ENCODE data around the gene CAND1.

GRCh38 chr12:67290378-67290777 lies 21.2 kb downstream of the CAND1 start:
- no peak for TF ChIP-seq SP1 (IDR thresholded peaks at IDR 0.05)
- TF ChIP-seq, protein P1, sequence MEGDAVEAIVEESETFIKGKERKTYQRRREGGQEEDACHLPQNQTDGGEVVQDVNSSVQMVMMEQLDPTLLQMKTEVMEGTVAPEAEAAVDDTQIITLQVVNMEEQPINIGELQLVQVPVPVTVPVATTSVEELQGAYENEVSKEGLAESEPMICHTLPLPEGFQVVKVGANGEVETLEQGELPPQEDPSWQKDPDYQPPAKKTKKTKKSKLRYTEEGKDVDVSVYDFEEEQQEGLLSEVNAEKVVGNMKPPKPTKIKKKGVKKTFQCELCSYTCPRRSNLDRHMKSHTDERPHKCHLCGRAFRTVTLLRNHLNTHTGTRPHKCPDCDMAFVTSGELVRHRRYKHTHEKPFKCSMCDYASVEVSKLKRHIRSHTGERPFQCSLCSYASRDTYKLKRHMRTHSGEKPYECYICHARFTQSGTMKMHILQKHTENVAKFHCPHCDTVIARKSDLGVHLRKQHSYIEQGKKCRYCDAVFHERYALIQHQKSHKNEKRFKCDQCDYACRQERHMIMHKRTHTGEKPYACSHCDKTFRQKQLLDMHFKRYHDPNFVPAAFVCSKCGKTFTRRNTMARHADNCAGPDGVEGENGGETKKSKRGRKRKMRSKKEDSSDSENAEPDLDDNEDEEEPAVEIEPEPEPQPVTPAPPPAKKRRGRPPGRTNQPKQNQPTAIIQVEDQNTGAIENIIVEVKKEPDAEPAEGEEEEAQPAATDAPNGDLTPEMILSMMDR (IDR thresholded peaks at IDR 0.05; ENCODE audit: low read depth, low read length, missing input control): no peak
- TF ChIP-seq YY1 (IDR thresholded peaks at IDR 0.05): no peak
- TF ChIP-seq TAF1 (conservative IDR thresholded peaks at IDR 0.05): no peak
- TF ChIP-seq GABPA (IDR thresholded peaks at IDR 0.05 in 1 of 2, conservative IDR thresholded peaks at IDR 0.05 in 1 of 2): no peak
- no peak for TF ChIP-seq FOXA2 (IDR thresholded peaks at IDR 0.05)
- no peak for TF ChIP-seq RAD21 (IDR thresholded peaks at IDR 0.05)
- TF ChIP-seq FOXA1 (IDR thresholded peaks at IDR 0.05): no peak
- TF ChIP-seq, protein P2, sequence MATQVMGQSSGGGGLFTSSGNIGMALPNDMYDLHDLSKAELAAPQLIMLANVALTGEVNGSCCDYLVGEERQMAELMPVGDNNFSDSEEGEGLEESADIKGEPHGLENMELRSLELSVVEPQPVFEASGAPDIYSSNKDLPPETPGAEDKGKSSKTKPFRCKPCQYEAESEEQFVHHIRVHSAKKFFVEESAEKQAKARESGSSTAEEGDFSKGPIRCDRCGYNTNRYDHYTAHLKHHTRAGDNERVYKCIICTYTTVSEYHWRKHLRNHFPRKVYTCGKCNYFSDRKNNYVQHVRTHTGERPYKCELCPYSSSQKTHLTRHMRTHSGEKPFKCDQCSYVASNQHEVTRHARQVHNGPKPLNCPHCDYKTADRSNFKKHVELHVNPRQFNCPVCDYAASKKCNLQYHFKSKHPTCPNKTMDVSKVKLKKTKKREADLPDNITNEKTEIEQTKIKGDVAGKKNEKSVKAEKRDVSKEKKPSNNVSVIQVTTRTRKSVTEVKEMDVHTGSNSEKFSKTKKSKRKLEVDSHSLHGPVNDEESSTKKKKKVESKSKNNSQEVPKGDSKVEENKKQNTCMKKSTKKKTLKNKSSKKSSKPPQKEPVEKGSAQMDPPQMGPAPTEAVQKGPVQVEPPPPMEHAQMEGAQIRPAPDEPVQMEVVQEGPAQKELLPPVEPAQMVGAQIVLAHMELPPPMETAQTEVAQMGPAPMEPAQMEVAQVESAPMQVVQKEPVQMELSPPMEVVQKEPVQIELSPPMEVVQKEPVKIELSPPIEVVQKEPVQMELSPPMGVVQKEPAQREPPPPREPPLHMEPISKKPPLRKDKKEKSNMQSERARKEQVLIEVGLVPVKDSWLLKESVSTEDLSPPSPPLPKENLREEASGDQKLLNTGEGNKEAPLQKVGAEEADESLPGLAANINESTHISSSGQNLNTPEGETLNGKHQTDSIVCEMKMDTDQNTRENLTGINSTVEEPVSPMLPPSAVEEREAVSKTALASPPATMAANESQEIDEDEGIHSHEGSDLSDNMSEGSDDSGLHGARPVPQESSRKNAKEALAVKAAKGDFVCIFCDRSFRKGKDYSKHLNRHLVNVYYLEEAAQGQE (IDR thresholded peaks at IDR 0.05): no peak
